OCI-LY1 (cell line): ENCODE data around the gene CYP4F11.
"Not testable (repeated sequence)": the region's sequence is repeated elsewhere in the genome, so short reads cannot be mapped to it uniquely, and the experiment has no call there.

ENCODE experiments used
- EZH2 ChIP-seq: fragments of 200-600 bp; sonication (generic), shearing (Covaris generic); IDR thresholded peaks from 2 replicates; pipeline ENCODE4 v1.8.0; 2017; ENCODE audit warnings: borderline replicate concordance, mixed run types, mild to moderate bottlenecking, antibody characterized with exemption, low read length, moderate library complexity, mixed read lengths
- TF ChIP-seq, protein P1 (sequence below): fragments of 200-600 bp; sonication (generic), shearing (Covaris generic); IDR thresholded peaks from 2 replicates; pipeline ENCODE4 v1.5.1; 2017; ENCODE audit warnings: mild to moderate bottlenecking, antibody characterized with exemption, low read length, moderate library complexity, mixed read lengths

DNA sequence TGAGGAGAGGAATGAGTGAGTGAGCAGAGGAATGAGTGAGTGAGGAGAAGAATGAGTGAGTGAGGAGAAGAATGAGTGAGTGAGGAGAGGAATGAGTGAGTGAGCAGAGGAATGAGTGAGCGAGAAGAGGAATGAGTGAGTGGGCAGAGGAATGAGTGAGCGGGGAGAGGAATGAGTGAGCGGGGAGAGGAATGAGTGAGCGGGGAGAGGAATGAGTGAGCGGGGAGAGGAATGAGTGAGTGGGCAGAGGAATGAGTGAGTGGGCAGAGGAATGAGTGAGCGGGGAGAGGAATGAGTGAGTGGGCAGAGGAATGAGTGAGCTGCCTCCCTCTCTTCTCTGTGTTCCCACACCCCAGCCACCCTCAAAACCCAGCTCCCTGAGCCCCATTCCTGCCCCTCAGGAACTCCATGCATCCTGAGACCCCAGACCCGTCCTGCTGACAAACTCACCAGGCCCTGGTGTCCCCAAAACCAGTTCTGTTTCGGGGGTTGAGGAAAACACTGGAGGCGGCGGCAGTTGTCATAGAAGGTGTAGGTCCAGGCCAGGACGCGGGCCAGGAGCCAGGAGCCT lies 483 bp downstream of the CYP4F11 start:
- TF ChIP-seq EZH2 = not testable (repeated sequence)
- TF ChIP-seq, protein P1, sequence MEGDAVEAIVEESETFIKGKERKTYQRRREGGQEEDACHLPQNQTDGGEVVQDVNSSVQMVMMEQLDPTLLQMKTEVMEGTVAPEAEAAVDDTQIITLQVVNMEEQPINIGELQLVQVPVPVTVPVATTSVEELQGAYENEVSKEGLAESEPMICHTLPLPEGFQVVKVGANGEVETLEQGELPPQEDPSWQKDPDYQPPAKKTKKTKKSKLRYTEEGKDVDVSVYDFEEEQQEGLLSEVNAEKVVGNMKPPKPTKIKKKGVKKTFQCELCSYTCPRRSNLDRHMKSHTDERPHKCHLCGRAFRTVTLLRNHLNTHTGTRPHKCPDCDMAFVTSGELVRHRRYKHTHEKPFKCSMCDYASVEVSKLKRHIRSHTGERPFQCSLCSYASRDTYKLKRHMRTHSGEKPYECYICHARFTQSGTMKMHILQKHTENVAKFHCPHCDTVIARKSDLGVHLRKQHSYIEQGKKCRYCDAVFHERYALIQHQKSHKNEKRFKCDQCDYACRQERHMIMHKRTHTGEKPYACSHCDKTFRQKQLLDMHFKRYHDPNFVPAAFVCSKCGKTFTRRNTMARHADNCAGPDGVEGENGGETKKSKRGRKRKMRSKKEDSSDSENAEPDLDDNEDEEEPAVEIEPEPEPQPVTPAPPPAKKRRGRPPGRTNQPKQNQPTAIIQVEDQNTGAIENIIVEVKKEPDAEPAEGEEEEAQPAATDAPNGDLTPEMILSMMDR = not testable (repeated sequence)
